Tibial nerve (tissue), 3 donors: ENCODE measurements around the gene FSCB.

Experiments used
- POLR2A ChIP-seq, 2 donors: fragments of 450-650 bp; IDR thresholded peaks; one replicate each; pipeline ENCODE4 v1.6.1; 2017; ENCODE audit warnings: antibody characterized with exemption in 2 of 2, mild to moderate bottlenecking in 2 of 2, moderate library complexity in 2 of 2
- TF ChIP-seq, protein P1 (sequence below), 5 experiments: fragments of 200-600 bp in 3 of 5; fragments of 450-650 bp in 2 of 5; sonication (generic) in 3 of 5; IDR thresholded peaks; one replicate each; pipeline ENCODE4 v1.5.1; 2016 to 2019; ENCODE audit warnings: antibody characterized with exemption in 5 of 5, mild to moderate bottlenecking in 3 of 5, moderate library complexity in 2 of 5

- TF ChIP-seq, protein P1, sequence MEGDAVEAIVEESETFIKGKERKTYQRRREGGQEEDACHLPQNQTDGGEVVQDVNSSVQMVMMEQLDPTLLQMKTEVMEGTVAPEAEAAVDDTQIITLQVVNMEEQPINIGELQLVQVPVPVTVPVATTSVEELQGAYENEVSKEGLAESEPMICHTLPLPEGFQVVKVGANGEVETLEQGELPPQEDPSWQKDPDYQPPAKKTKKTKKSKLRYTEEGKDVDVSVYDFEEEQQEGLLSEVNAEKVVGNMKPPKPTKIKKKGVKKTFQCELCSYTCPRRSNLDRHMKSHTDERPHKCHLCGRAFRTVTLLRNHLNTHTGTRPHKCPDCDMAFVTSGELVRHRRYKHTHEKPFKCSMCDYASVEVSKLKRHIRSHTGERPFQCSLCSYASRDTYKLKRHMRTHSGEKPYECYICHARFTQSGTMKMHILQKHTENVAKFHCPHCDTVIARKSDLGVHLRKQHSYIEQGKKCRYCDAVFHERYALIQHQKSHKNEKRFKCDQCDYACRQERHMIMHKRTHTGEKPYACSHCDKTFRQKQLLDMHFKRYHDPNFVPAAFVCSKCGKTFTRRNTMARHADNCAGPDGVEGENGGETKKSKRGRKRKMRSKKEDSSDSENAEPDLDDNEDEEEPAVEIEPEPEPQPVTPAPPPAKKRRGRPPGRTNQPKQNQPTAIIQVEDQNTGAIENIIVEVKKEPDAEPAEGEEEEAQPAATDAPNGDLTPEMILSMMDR (IDR thresholded peaks at IDR 0.05): no peak
- no peak for TF ChIP-seq POLR2A (IDR thresholded peaks at IDR 0.05)
Observed at GRCh38 chr14:44507183-44507582, at the start of gene FSCB.
